Natural killer cell (primary cell): Measurements from ENCODE around the gene CENPV. TPM values are rescaled to one million over a fixed set of nuclear protein-coding genes. Genes with fewer than 3 reads are reported as not detected.

ENCODE experiments used
- ATAC-seq, 3 donors: fragments of 150-1000 bp in 2 of 3; fragments of 200-7000 bp in 1 of 3; cut with Tn5 transposase; 1 replicate in 1 of 3; 2 replicates in 2 of 3; pipeline ENCODE4 v1.10.0; 2021; ENCODE audit warnings: mild to moderate bottlenecking in 2 of 3, moderate library complexity in 2 of 3
- DNase-seq, 2 donors: peaks; one replicate each; pipeline versions ENCODE4 v3.0.0 to v3.0.0-alpha.2; 2013 to 2021; ENCODE audit warnings: mixed read lengths in 1 of 2
- H3K27ac ChIP-seq: one replicate; pipeline ENCODE4 v1.5.1; 2013; ENCODE audit warnings: mild to moderate bottlenecking, low read length
- H3K27me3 ChIP-seq: one replicate; pipeline ENCODE4 v1.6.1; 2013; ENCODE audit warnings: low read length; ENCODE audit not compliant: control insufficient read depth, insufficient read depth
- H3K36me3 ChIP-seq: one replicate; pipeline ENCODE4 v1.6.1; 2013; ENCODE audit warnings: low read length; ENCODE audit not compliant: control insufficient read depth, insufficient read depth
- H3K4me1 ChIP-seq: one replicate; pipeline ENCODE4 v1.6.1; 2013; ENCODE audit warnings: low read length; ENCODE audit not compliant: control insufficient read depth, insufficient read depth
- H3K4me3 ChIP-seq: one replicate; pipeline ENCODE4 v1.5.1; 2013; ENCODE audit warnings: low read length
- H3K9me3 ChIP-seq: one replicate; pipeline ENCODE4 v1.6.1; 2013; ENCODE audit warnings: low read length; ENCODE audit not compliant: control insufficient read depth, insufficient read depth
- H3K27ac Mint-ChIP-seq, 2 donors: one replicate each; pipeline ENCODE4 v1.8.0; 2022; ENCODE audit warnings: mild to moderate bottlenecking in 2 of 2, mixed read lengths in 2 of 2, moderate library complexity in 1 of 2
- H3K27me3 Mint-ChIP-seq, 2 donors: one replicate each; pipeline ENCODE4 v1.8.0; 2022; ENCODE audit warnings: low read depth in 2 of 2, mixed read lengths in 2 of 2
- H3K36me3 Mint-ChIP-seq: one replicate; pipeline ENCODE4 v1.8.0; 2022; ENCODE audit warnings: mixed read lengths
- H3K4me1 Mint-ChIP-seq, 2 donors: one replicate each; pipeline ENCODE4 v1.8.0; 2022; ENCODE audit warnings: mixed read lengths in 2 of 2
- H3K4me3 Mint-ChIP-seq: one replicate; pipeline ENCODE4 v1.8.0; 2022; ENCODE audit warnings: mild to moderate bottlenecking, moderate library complexity, mixed read lengths
- H3K9me3 Mint-ChIP-seq, 2 donors: one replicate each; pipeline ENCODE4 v1.8.0; 2022; ENCODE audit warnings: mixed read lengths in 2 of 2
- WGBS: methylation state at CpG from one replicate; pipeline ENCODE4 v1.1.7; 2013; ENCODE audit warnings: missing lambda C conversion rate; ENCODE audit not compliant: insufficient coverage; 5-methylcytosine and 5-hydroxymethylcytosine counted together
- intact Hi-C: fragments of 100-400 bp; cut with micrococcal nuclease; formaldehyde crosslinking; loops from one replicate; pipeline ENCODE4 v1.14.2; 2022
- total RNA-seq, 4 donors: library from RNA; stranded (reverse); fragments of 120-200 nt in 1 of 4; gene quantifications; one replicate each; pipeline versions ENCODE4 v1.2.3 to v1.2.4, GENCODE V29; 2013 to 2022
- TF ChIP-seq, protein P1 (sequence below): fragments of 200-600 bp; IDR thresholded peaks from one replicate; pipeline ENCODE4 v1.8.0; 2022; ENCODE audit warnings: antibody characterized with exemption

CENPV gene
- total RNA-seq, 3 donors from 2014 or later (not counting 1 experiment from before 2014, with no cell fraction given): 11.3 to 20.0 (median 15.1) TPM

DNA sequence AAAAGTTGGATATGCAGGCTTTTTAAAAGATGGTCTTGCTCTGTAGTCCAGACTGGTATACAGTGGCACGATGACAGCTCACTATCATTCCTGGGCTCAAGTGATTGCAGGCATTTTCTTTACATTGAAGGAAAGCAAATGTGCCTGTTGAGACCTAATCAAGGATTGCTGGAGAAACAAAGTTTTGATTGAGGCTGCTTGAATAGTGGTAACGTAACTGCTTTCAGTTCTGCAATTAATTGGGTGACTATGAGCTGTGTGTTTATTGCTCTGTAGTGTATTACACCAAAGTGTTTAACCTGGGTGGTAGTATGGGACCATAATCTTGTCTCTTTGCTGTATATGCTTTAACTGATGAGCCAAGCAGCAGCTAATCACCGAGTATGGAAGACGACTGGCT, 29.9 kb upstream of the CENPV start:
- intact Hi-C loops: loop anchor here (5.0 kb wide), 1 partner anchor 154 kb away; no protein-coding TSS in a partner anchor
- H3K27me3 Mint-ChIP-seq: no peaks in the 10 kb centered on the region
- no peaks in the 10 kb centered on the region for H3K9me3 Mint-ChIP-seq
- DNase-seq (peak in 1 of 2 donors; percentile 13), ATAC-seq (no peak)
- Histone ChIP-seq H3K36me3 (peaks cover 15% of the 10 kb centered on the region), H3K27me3 (no peaks in the 10 kb centered on the region), H3K27ac (no peak overlapping the region), H3K4me1 (peaks cover 39% of the 10 kb centered on the region), H3K9me3 (no peaks in the 10 kb centered on the region), H3K4me3 (no peak overlapping the region)
- peak overlapping the region; percentile 99 to 100 for H3K27ac Mint-ChIP-seq
- TF ChIP-seq, protein P1, sequence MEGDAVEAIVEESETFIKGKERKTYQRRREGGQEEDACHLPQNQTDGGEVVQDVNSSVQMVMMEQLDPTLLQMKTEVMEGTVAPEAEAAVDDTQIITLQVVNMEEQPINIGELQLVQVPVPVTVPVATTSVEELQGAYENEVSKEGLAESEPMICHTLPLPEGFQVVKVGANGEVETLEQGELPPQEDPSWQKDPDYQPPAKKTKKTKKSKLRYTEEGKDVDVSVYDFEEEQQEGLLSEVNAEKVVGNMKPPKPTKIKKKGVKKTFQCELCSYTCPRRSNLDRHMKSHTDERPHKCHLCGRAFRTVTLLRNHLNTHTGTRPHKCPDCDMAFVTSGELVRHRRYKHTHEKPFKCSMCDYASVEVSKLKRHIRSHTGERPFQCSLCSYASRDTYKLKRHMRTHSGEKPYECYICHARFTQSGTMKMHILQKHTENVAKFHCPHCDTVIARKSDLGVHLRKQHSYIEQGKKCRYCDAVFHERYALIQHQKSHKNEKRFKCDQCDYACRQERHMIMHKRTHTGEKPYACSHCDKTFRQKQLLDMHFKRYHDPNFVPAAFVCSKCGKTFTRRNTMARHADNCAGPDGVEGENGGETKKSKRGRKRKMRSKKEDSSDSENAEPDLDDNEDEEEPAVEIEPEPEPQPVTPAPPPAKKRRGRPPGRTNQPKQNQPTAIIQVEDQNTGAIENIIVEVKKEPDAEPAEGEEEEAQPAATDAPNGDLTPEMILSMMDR: no peak
- H3K36me3 Mint-ChIP-seq: peaks cover 13% of the 10 kb centered on the region
- WGBS: 62% methylated on average over 4 of the region's 4 CpGs
- peak overlapping the region; percentile 45 for H3K4me3 Mint-ChIP-seq
- H3K4me1 Mint-ChIP-seq: peaks cover 45% of the 10 kb centered on the region in 2 donors

DNA sequence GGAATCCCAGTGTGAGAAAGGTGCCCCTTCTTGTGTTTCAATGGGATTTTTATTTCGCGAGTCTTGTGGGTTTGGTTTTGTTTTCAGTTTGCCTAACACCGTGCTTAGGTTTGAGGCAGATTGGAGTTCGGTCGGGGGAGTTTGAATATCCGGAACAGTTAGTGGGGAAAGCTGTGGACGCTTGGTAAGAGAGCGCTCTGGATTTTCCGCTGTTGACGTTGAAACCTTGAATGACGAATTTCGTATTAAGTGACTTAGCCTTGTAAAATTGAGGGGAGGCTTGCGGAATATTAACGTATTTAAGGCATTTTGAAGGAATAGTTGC, 28.2 kb upstream of the CENPV start:
- WGBS: under 1% methylated on average over 14 of the region's 14 CpGs
- intact Hi-C loops: loop anchor here (2.0 to 5.0 kb wide), 2 partner anchors 35 to 156 kb away; no protein-coding TSS in a partner anchor
- DNase-seq: peak in 1 of 2 donors; percentile 78
- Histone ChIP-seq H3K36me3 (peaks cover 15% of the 10 kb centered on the region), H3K4me1 (peaks cover 27% of the 10 kb centered on the region), H3K4me3 (peak overlapping the region; percentile 58), H3K27ac (peak overlapping the region; percentile 90), H3K9me3 (no peaks in the 10 kb centered on the region), H3K27me3 (no peaks in the 10 kb centered on the region)
- H3K4me1 Mint-ChIP-seq: peaks cover 40 to 45% of the 10 kb centered on the region in 2 donors
- peak; percentile 23 to 36 (median 33) for ATAC-seq
- peaks cover 13% of the 10 kb centered on the region for H3K36me3 Mint-ChIP-seq
- H3K27ac Mint-ChIP-seq: peak overlapping the region; percentile 99 to 100
- H3K27me3 Mint-ChIP-seq: no peaks in the 10 kb centered on the region
- peak overlapping the region; percentile 99 for H3K4me3 Mint-ChIP-seq
- TF ChIP-seq, protein P1: no peak
- no peaks in the 10 kb centered on the region for H3K9me3 Mint-ChIP-seq

DNA sequence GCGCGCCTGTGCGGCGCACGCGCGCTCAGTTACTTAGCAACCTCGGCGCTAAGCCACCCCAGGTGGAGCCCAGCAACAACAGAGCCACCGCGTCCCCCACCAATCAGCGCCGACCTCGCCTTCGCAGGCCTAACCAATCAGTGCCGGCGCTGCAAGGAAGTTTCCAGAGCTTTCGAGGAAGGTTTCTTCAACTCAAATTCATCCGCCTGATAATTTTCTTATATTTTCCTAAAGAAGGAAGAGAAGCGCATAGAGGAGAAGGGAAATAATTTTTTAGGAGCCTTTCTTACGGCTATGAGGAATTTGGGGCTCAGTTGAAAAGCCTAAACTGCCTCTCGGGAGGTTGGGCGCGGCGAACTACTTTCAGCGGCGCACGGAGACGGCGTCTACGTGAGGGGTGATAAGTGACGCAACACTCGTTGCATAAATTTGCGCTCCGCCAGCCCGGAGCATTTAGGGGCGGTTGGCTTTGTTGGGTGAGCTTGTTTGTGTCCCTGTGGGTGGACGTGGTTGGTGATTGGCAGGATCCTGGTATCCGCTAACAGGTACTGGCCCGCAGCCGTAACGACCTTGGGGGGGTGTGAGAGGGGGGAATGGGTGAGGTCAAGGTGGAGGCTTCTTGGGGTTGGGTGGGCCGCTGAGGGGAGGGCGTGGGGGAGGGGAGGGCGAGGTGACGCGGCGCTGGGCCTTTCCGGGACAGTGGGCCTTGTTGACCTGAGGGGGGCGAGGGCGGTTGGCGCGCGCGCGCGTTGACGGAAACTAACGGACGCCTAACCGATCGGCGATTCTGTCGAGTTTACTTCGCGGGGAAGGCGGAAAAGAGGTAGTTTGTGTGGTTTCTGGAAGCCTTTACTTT, 27.6 kb upstream of the CENPV start, which contains the start of gene UBB:
TSS of gene UBB (plus strand) at position 452 of the 856 bp plus-strand sequence. CDS start 817 bp downstream, outside the sequence.
- Mint-ChIP-seq H3K27me3 (no peaks in the 10 kb centered on the region), H3K4me3 (peak within 1 kb of the TSS; percentile 99), H3K9me3 (no peaks in the 10 kb centered on the region), H3K4me1 (peaks cover 40 to 45% of the 10 kb centered on the region in 2 donors), H3K36me3 (peaks cover 13% of the 10 kb centered on the region), H3K27ac (peak within 1 kb of the TSS; percentile 99 to 100)
- peak within 1 kb of the TSS; percentile 58 for H3K4me3 ChIP-seq
- intact Hi-C loops: loop anchor here (1.0 to 5.0 kb wide), 3 partner anchors 36 to 156 kb away; no protein-coding TSS in a partner anchor
- peaks cover 22% of the 10 kb centered on the region for H3K4me1 ChIP-seq
- peak; percentile 86 to 95 (median 87) for ATAC-seq
- H3K36me3 ChIP-seq: peaks cover 15% of the 10 kb centered on the region
- H3K9me3 ChIP-seq: no peaks in the 10 kb centered on the region
- peak within 1 kb of the TSS; percentile 90 for H3K27ac ChIP-seq
- DNase-seq: peak; percentile 91 to 98
- under 1% methylated on average over 66 of the region's 67 CpGs for WGBS
- H3K27me3 ChIP-seq: no peaks in the 10 kb centered on the region
- TF ChIP-seq, protein P1: no peak
